B cell (primary cell): ENCODE results near the gene RHOT2.

Experiments used
- EZH2 ChIP-seq: IDR thresholded peaks from 2 replicates; pipeline ENCODE4 v1.6.1; 2012; ENCODE audit warnings: borderline replicate concordance, low read depth, mild to moderate bottlenecking, moderate library complexity, low read length; ENCODE audit not compliant: insufficient read depth, poor library complexity, severe bottlenecking
- TF ChIP-seq, protein P1 (sequence below): fragments of 200-600 bp; IDR thresholded peaks from one replicate; pipeline ENCODE4 v1.8.0; 2022; ENCODE audit warnings: antibody characterized with exemption, mild to moderate bottlenecking

DNA sequence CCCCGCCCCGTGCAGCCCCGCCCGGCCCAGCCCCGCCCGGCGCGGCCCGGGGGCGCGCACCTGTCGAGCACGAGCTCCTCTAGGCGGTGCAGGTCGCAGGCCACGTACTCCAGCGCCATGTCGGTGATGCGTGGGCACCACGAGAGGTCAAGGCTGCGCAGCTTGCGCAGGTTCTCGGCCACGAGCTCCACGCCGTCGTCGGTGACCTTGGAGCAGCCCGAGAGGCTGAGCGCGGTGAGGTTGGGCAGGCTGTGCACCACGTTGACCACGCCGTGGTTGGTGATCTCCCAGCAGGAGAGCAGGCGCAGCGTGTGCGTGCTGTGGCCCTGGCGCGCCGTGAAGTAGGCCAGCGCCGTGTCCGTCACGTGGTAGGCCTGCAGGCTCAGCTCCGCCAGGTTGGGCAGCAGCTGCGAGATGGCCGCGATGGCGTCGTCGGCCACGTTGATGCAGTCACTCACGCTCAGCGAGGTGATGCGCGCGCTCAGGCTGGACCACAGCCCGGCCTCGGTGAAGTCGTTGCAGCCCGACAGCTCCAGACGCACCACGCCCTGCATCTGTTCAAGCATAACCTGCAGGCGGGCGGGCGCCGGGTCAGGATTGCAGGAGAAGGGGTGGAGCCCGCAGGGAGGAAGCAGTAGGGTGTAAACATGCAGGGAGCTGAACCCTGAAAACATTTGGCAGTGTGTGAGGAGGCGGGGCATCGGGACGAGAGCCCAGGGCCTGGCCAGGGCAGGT, 27.6 kb downstream of the RHOT2 start:
- TF ChIP-seq, protein P1, sequence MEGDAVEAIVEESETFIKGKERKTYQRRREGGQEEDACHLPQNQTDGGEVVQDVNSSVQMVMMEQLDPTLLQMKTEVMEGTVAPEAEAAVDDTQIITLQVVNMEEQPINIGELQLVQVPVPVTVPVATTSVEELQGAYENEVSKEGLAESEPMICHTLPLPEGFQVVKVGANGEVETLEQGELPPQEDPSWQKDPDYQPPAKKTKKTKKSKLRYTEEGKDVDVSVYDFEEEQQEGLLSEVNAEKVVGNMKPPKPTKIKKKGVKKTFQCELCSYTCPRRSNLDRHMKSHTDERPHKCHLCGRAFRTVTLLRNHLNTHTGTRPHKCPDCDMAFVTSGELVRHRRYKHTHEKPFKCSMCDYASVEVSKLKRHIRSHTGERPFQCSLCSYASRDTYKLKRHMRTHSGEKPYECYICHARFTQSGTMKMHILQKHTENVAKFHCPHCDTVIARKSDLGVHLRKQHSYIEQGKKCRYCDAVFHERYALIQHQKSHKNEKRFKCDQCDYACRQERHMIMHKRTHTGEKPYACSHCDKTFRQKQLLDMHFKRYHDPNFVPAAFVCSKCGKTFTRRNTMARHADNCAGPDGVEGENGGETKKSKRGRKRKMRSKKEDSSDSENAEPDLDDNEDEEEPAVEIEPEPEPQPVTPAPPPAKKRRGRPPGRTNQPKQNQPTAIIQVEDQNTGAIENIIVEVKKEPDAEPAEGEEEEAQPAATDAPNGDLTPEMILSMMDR: no peak
- TF ChIP-seq EZH2: no peak
